DLD1 (cell line): ENCODE results near the gene DNTTIP2.
"Not testable (repeated sequence)": the region's sequence is repeated elsewhere in the genome, so short reads cannot be mapped to it uniquely, and the experiment has no call there.

Source experiments
- in situ Hi-C: cut with HindIII; loops from 2 replicates; pipeline ENCODE4 v1.10.0; 2017; ENCODE audit warnings: low sequenced_read_pairs

Gene DNTTIP2

DNA sequence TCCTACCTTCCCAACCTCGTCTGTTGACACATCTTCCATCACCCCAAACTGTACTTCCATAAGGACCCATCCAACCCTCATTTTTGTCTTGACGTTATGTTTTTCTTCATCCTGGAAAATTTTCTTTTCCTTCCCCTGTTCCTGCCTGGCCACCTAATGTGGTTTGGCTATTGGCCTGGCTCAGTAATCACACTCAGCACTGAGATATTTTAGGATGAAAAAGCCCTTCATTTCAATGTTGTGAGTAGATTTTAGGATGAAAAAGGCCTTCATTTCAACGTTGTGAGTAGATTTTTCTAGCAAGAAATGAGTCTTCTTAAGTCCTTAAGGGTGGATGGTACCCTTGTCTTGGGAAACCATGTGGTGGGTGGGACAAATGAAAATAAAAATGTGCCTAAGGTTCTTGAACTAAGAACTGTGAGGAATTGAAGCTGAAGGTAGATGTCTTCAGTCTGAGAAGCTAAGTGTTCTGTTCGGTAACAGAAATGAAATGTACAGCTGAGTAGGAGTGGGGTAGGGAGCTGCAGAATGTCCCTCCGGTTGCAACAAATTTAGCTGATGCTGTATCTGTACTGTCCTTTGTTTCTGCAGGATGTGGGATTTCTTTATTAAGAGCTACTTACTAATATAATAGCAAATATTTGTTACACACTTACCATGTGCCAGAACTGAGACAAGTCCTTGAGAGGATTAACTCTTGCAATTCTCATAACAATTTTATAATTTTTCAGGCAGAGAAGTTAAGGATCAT lies 36.1 kb downstream of the DNTTIP2 start:
- in situ Hi-C loops = no loop called here

DNA sequence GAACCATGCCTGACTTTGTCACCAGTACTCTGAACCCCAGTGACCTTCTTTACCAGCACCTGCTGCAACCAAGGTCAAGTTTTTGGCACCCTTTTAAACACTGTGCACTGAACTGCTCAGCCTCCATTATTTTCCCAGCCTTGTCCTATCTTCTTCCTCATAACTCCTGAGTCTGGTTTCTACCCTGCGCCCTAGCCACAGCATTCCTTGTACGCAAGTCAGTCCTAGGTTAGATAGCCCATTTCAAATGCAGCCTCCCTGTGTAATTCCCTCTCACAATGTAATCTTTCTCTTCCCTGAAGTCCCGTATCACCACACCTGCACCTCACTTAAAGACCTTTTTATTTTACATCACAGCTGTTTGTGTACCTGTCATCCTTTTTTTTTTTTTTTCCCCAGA lies 37.2 kb downstream of the DNTTIP2 start:
- in situ Hi-C loops = no loop called here

DNA sequence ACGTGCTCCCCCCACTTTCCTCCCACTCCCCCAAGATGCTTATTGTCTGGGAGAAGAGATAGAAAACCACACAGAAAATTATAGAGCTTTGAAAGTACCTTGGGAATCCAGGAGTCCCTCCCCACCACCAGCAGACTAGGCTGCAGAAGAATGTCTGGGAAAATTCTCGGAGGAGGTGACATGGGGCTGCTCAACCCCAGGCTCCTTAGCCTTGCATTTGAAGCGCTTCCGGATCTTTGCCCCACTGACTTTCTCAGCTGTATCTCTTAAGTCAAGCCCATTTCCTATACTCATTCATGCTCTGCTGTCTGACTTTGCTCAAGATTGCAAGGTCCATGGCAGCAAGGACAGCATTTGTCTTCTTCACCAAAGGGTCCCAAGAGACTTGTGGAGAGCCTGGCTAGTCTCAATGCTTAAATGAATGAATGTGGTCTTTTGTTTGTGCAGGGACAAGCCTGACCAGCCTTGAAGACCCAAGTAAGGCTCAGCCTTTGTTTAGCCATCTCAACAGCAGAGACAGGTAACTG lies 38.0 kb downstream of the DNTTIP2 start:
- in situ Hi-C loops = no loop called here

DNA sequence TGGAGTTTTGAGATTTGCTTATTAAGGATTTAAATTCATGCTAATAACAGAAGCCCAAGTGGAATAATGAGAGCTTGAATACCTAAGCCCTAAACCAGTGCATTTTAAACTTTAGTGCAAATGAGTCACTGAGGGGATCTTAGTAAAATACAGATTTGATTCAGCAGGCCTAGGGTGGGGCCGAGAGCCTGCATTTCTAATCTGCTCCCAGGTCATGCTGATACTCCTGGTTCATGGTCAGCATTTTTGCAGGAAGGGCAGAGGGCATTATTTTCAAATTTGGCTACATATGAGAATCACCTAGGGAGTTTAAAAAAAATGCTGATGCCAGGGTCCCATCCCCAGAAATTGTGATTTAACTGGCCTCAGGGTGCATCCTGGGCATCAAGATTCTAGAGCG lies 39.3 kb downstream of the DNTTIP2 start:
- in situ Hi-C loops = no loop called here

DNA sequence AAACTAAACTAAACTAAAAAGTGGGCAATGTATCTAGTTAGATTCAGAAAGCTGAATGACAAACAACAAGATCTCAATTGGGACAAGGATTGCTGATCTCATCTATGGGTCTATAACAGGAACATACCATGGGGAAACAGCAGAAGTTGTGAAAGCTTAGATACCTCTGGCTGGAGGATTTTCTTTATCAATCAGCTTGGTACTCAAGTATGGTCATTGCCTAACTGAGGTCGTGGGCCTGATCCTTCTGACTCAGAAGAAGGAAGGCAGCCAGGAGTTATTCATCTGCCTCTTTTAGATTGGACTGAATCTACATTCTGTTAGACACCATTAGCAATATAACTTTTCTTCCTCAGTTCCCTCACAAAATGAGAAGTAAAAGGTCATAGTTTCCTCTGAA lies 39.7 kb downstream of the DNTTIP2 start:
- in situ Hi-C loops = no loop called here

DNA sequence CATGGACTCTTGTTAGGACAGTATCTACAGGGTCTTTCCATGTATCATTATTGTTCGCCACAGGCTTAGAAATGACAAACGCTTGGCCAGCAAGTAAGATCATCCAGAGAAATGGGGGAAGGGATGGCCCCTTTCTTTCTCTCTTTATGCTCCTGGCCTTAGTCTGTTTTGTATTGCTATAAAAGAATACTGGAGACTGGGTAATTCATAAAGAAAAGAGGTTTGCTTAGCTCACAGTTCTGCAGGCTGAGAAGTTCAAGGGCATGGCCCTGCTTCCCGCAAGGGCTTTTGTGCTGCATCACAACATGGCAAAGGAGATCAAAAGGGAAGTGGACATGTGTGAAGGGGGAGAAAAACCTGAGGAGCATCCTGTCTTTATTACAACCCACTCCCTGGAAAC lies 41.0 kb downstream of the DNTTIP2 start:
- in situ Hi-C loops = no loop called here

DNA sequence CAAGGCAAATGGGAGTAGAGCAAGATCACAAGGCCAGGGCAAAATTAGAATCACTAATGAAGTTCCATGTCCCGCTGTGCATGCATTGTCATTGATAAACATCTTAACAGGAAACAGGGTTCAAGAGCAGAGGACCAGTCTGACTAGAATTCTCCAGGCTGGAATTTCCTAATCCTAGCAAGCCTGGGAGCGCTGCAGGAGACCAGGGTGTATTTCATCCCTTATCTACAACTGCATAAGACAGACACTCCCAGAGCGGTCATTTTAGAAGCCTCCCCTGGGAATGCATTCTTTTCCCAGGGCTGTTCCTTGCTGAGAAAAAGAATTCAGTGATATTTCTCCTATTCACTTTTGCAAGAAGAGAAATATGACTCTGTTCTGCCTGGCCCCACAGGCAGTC lies 45.7 kb downstream of the DNTTIP2 start:
- in situ Hi-C loops = not testable (repeated sequence)

DNA sequence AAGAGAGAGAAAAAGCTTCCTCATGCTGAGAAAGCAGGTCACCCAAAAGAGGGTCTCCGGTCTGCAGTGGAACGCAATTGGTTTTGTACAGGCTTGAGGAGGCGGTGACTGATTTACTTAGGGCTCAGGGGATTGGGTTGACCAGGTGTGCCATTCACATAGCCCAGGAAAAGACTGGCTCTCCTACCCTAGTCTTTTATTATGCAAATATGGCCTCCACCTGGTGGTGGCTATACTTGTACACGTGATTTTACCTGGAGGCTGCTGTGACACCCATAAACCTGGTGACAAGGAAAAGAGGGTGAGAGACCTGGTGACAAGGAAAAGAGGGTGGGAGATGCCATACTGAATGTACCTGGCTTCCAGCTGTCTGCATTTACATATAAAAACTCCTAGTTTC lies 49.9 kb downstream of the DNTTIP2 start:
- in situ Hi-C loops = no loop called here

DNA sequence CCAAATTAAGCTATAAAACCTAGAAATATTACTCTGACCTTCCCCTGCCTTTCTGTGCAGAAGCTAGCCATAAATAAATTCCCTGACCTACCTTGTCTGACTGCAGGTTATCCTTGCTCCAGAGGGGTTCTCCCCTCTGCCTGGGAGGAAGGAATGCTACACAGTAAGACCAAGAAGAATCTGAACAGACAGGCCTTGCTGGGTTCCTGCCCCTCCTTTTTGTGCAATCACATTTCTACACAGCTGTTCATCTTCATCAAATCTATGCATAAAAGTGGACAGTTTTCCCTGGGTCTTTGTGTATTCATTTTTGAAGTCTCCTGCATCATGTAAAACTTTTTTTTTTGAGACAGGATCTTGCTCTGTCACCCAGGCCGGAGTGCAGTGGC lies 50.6 kb downstream of the DNTTIP2 start:
- in situ Hi-C loops = no loop called here

DNA sequence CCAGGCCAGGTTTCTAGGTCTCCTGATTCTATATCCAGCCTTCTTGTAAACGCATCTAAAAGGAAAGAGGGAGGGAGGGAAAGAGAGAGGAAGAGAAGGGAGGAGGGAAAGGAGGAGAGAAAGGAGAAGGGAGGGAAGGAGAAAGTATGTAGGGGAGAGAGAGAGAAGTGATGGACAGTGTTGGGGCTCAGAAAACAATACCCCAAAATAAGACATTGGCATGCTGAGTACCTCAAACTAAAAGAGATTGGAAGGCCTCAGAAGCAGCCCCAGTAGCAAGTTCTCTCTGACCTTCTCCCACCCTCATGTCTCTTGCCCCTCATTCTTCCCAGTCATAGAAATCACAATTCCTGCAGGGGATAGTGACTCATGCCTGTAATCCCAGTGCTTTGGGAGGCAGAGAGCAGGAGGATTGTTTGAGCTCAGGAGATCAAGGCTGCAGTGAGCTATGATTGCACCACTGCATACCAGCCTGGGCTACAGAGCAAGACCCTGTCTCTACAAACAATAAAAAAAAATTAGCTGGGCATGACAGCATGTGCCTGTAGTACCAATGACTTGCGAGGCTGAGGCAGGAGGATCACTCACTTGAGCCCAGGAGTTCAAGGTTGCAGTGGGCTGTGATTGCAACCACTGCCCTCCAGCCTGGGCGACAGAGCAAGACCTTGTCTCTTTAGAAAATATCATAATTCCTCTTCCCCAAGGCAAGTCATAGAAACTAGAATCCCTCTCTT lies 51.2 kb downstream of the DNTTIP2 start:
- in situ Hi-C loops = no loop called here

DNA sequence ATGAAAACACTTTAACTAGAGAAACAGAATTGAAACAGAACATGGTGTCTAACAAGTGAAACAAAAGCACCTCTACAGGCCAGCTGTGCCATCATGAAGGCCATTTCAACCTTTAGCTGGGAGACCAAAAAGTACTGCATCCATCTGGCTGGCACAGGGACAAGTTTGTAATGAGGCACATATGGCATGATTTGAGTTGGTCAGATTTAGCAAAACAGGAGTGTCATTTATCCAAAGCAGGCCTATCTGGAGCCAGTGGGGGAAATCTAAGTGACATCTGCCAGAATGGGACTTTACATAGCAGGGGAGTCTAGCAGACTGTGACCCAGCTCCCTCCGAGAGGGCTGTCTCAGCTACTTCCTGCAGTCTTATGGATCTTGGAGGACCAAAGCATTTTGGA lies 51.9 kb downstream of the DNTTIP2 start:
- in situ Hi-C loops = no loop called here

DNA sequence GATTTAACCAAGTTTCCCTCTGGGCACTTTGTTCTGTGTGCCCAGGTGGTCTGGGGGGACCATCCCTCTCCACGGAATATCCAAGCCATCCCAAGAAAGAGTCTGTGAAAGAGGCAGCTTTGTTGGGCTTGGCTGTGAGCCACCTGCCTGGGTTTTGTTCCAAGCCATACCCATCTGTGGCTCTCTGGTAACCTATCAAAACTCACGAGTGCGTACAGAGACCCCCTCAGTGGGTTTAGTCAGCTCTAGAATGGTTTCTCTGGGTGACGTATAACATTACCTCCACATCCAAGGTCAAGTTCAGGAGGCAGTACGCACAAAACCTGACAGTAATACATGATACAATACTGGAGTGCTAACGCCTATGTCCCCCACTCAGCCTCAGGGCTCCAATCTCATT lies 54.2 kb downstream of the DNTTIP2 start:
- in situ Hi-C loops = loop anchor here (25.0 kb wide), 1 partner anchor 188 kb away; no protein-coding TSS in a partner anchor

DNA sequence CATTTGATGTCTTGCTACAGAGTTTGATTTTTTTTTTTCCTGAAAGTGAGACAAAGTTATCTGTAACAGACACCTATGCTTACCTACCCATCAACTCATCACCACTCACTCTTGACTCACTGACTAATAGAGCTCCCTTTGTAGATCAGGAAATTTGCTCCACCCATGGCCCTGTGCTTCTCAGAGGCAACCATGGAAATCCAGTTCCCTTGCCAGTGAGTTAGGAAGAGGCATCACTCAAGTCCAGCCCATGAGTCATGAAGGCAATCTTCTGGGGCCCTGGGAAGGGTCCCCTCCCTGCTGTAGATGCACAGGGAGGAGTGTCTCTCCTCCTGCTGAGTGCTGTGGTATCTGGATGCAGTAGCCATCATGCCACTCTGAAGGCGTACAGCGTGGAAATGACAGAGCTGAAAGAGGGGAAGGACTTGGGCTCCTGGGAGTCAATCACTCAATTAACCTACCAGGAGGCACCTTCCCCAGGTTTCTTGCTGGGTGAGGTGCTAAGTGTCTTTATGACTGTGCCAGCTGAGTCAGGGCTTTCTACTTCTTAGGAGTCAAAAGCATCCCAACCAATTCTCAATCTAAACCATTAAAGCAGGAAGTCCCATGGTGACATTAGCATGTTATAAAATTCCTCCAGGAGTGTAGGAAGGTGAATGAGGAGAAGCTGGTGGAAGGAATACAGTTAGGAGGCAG lies 56.1 kb downstream of the DNTTIP2 start:
- in situ Hi-C loops = loop anchor here (25.0 kb wide), 1 partner anchor 186 kb away; no protein-coding TSS in a partner anchor

DNA sequence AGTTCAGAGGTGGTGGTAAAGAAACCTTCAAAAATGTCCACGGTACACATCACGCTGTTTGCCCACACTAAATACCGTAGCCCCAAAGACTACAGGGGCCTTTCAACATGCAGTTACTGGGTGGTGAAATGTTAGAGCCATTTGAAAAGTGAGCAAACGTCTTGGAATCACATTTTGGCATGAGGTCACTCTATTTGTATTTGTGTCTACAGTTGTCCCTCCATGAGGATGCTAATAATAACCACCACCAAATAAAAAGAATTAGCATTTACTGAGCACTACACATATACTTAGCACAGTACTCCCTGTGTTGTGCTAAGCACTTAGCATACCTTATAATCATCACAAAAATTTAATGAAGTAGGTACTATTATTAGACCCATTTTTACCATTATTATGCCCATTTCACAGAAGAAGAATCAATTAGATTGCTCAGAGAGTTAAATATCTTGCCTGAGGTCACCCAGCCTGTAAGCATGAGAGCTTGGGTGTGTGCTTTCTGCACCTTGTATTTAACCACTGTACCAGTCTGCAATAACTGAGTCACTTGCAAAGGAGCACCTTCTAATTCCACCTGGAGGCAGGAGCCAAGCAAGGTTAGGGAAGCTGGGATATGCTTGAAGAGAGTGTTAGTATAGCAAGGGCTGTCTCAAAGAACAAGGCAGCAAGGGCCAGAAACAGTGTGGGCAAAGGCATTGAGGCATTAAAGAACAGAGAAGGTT lies 57.4 kb downstream of the DNTTIP2 start:
- in situ Hi-C loops = loop anchor here (25.0 kb wide), 1 partner anchor 184 kb away; no protein-coding TSS in a partner anchor

DNA sequence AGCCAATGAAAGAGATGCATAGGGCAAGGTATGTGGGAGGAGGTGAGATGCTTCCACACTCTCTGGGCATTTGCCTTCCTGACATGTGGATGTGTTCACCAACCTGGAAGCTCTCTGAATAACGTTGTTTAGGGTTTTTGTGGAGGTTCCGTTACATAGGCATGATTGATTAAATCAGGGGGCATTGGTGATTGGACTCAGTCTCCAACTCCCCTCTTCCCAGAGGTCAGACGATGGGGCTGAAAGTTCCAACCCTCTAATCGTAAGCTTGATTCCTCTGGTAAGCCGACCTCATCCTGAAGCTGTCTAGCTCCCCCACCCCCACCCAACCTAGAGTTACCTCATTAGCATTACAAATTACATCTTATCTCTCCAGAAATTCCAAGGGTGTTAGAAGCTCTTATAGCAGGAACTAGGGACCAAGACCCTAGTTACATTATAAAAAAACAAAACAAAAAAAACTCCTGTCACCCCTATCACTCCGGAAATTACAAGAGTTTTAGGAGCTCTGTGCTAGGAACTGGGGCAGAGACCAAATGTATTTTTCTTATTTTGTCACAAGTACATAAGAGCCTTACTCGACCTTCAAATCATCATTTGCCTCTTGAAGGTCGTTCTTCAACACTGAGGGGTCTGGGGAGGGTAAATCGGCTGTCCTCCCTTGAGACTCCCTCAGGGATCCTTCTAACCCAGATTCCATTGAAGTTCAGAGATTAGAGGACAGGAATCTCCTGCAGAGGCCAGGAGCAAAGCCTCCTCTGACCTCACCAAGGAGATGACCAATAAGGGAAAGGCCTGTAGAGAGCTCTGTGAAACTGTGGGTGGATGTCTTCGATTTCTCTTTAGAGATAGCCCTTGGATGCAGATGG lies 58.2 kb downstream of the DNTTIP2 start:
- in situ Hi-C loops = loop anchor here (25.0 kb wide), 1 partner anchor 183 kb away; no protein-coding TSS in a partner anchor

DNA sequence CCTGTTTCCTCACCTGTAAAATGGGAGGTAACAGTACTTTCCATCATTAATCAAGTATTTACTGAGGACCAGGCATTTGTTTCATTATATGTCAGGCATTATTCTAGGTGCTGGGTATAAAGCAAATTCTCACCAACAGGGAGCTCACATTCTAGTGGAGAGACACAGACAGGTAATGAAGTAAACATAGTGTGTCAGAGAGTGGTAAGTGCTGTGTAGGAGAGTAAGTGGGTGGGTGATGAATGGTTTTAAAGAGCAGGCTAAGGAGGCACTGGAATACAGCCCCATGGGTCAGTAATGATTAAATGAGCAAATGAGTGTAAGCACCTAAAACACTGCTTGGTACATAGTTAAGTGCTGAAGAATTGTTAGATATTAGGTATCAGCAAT lies 60.4 kb downstream of the DNTTIP2 start:
- in situ Hi-C loops = loop anchor here (25.0 kb wide), 1 partner anchor 181 kb away; no protein-coding TSS in a partner anchor

DNA sequence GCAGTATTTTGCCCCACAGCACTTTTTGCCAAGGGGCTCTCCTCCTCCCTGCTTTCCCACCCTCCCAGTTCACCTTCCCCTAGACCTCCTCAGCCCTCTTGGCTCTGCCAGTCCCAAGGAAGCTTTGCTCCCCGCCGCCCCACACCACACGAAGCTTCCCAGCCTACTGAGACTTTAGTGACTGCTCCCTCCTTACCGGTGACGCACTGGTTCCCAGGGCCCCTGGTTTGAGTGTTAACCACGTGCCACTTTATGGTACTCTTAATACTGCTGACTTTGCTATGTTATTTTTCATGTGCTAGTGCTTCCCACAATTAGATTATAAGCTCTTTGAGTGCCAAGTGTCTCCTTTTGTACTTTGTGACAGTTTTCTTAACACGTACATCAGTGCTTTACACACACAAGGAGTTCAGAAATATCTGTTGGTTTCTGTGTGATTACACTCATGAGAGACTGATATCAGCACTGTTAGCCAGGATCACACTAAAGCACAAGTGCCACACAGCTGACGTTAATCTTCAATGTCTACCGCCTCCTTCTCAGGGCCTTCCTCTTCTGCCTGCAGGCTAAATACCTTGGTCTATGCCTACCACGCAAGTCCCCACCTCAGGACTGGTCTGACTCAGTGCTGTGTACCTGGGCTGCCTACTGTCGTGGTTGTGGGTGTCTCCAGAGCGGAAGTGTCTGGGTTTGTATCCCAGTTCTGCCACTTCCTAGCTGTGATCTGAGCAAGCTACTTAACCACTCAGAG lies 61.0 kb downstream of the DNTTIP2 start:
- in situ Hi-C loops = loop anchor here (25.0 kb wide), 1 partner anchor 181 kb away; no protein-coding TSS in a partner anchor

DNA sequence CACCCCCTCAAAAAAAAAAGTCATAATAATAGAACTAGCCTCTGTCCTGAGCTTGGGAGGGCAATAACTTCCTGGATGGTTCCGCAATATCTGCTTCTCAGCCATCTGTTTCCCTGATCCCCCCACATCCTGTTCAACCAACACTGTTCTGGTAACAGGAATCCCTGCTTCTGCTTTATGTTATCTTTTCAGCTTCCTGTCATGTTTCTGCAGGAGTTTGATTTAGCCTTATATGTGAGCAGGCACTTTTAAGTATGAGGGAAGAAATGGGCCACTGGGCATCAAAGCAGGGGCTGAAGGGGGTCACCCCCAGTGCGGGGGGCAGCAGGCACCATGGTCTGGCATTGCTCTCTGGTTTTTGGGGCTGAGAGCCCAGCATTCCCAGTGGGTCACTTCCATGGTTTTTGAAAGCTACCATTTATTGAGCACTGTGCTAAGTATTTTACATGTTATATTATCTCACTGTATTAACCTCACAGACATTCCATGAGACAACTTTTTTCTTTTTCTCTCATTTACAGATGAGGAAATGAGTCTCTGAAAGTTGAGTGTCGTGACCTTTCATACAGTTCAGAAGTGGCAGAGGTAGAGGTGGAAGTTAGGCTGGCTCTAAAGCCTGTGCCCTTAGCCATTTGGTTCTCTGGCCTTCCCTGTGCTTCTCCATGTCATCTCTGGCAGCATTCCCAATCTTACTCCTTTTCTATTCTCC lies 61.9 kb downstream of the DNTTIP2 start:
- in situ Hi-C loops = loop anchor here (25.0 kb wide), 1 partner anchor 180 kb away; no protein-coding TSS in a partner anchor
